GM12801 (cell line): ENCODE measurements around the gene RASA2.

Experiments used
- TF ChIP-seq, protein P1 (sequence below): IDR thresholded peaks from one replicate; pipeline ENCODE4 v1.5.1; 2011; ENCODE audit warnings: control low read depth; ENCODE audit not compliant: insufficient read length; ENCODE audit errors: extremely low read depth

Gene RASA2

DNA sequence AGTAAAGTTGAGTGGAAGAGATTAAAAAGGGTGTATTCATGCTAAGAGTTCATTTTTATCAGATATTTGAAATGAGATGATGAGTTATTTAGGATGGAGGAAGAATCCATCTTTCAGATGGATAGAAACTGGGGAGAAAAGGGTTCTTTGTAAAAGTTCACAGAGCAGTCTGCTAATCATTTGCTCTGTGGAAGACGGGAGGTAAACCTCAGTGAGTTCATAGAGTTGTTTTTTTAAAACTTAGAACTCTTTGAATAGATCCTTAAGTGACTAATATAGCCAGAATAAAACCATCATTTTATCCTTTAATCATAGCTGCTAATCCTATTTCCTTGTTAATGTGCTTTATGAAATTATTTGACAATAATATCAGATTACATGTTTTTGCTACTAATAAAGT is 5.1 kb downstream of the RASA2 start:
- TF ChIP-seq, protein P1, sequence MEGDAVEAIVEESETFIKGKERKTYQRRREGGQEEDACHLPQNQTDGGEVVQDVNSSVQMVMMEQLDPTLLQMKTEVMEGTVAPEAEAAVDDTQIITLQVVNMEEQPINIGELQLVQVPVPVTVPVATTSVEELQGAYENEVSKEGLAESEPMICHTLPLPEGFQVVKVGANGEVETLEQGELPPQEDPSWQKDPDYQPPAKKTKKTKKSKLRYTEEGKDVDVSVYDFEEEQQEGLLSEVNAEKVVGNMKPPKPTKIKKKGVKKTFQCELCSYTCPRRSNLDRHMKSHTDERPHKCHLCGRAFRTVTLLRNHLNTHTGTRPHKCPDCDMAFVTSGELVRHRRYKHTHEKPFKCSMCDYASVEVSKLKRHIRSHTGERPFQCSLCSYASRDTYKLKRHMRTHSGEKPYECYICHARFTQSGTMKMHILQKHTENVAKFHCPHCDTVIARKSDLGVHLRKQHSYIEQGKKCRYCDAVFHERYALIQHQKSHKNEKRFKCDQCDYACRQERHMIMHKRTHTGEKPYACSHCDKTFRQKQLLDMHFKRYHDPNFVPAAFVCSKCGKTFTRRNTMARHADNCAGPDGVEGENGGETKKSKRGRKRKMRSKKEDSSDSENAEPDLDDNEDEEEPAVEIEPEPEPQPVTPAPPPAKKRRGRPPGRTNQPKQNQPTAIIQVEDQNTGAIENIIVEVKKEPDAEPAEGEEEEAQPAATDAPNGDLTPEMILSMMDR, result no peak

DNA sequence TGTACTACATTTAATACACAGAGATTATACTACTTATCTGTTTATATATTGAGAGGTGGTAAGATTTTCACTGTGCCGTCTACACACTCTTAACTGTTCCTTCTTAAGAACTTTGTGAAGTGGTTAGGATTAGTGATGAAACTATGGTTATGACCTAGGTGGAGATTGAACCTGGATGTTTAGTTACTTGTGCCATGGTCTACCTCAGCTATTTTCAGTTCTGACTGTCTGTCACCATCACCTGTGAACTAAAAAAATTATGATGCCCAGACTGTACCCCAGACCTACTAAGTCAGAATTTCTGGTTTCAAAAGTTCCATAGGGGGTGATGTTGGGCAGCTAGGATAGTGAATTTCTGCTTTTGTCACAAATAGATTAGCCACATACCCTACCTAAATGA is 6.4 kb downstream of the RASA2 start:
- TF ChIP-seq, protein P1, result no peak

DNA sequence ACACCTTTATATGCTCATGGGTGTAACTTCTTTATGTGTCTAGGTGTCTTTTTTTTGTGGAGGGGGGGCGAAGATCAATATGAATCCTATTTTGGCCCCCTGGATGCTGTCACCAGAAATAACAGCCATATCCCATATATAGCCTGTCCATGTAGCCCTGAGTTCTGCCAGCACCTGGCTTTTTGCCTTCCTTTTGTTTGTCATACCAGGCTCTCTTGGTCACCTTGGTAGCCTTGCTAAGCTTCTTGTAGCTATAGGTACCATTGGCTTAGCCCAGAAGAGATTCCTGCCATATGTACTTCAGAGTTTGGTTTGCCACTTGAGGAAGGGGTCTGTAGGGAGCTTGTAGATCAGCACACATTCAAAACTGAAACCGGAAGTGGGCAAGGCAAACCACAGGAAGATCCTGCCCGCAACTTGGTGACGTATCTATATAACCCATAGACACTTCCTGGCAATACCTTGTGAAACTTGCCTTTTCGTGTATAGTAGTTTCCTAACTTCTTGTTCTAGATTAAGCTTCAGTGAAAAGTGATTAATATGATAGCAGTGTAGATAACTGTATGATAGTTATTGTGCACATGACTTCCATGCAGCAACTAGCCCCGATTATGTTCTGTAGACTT is 11.9 kb downstream of the RASA2 start:
- TF ChIP-seq, protein P1, result no peak

DNA sequence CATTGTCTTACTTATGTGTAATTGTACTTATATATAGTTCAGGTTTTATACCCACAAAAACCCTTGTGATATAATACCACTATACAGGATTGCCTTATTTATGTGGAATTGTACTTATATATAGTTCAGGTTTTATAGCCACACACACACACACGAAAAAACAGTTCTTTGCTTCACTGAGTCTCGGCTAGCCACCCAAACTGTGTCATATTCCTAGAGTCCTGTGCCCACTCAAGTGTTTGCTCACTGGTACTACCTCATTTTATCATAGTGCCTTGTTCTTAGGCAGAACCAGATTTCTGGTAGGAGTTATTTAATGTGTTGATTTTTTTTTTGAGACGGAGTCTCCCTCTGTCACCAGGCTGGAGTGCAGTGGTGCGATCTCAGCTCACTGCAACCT is 12.5 kb downstream of the RASA2 start:
- TF ChIP-seq, protein P1, result no peak

DNA sequence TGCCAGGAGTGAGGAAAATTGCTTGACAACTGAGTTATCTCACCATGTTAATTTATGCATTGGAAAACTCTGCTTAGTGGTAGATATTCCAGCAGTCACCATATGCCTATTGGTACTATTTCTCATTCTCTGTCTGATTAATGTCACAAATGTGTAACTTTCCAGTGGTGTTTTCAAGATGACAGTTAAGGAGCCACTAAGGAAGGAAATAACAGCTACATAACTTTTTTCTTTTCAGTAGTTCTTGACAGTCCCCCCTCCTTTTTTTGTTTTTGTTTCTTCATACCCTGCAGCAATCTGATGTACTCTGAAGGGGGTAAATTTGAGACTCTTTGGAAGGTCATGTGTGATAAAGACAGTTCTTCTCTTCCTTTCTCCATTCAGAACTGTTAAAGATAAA is 13.1 kb downstream of the RASA2 start:
- TF ChIP-seq, protein P1, result no peak

DNA sequence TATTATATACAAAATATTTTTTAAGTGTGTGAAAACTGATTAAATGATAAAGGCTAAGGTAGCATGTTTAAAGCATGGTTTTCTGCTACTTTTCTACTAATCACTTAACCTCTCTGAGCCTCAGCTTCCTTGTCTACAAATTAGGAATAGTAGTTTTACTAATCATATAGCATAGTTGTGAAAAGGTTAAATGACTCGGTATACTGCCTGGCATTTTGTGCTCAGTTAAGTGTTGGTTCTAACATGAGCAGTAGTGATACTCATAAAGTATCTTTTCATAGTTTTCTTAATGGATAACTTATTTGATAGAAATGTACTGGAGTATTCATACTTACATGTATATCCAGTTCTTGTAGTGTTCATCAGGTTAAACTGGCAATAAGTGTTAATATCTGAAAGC is 13.6 kb downstream of the RASA2 start:
- TF ChIP-seq, protein P1, result no peak

DNA sequence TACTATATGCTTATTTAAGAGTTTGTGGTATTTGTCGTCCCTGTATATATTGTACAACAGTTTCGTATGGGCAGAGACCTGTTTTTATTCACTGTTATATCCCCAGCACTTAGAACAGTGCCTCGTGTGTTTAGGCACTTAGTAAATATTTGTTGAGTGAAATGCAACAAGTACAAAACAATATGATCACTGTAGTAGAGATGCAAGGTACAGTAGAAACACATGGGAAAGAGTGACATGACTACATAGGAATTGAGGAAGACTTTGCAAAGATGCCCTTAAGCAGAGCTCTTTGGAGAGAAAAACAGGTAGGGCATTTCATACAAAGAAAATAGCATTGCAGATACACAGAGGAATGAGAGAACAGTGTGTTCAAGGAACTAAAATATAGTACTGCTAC is 18.3 kb downstream of the RASA2 start:
- TF ChIP-seq, protein P1, result no peak

DNA sequence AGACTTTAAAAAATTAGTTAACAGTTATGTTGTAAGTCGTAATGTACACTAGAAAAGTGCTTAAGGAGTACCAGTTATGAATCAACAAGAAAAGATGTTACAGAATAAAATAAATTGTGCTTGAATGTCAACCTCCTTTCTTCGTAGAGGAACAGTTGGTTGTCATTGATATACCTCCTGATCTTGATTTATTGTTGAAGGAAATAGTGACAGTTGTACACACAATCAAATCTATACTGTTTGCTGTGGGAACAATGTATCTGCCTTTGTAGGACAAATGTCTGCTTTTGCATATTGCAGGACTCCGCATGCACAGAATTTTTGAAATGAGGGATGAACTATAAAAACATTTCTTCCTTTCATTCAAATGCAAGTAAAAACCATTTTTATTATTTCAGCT is 19.2 kb downstream of the RASA2 start:
- TF ChIP-seq, protein P1, result no peak
